GM04503 (cell line): ENCODE data around the gene CMTM2.
"Not testable (repeated sequence)": the region's sequence is repeated elsewhere in the genome, so short reads cannot be mapped to it uniquely, and the experiment has no call there.

Experiments
- DNase-seq: peaks from one replicate; pipeline ENCODE4 v3.0.0-alpha.2; 2012; ENCODE audit warnings: low read depth

The CMTM2 gene

DNA sequence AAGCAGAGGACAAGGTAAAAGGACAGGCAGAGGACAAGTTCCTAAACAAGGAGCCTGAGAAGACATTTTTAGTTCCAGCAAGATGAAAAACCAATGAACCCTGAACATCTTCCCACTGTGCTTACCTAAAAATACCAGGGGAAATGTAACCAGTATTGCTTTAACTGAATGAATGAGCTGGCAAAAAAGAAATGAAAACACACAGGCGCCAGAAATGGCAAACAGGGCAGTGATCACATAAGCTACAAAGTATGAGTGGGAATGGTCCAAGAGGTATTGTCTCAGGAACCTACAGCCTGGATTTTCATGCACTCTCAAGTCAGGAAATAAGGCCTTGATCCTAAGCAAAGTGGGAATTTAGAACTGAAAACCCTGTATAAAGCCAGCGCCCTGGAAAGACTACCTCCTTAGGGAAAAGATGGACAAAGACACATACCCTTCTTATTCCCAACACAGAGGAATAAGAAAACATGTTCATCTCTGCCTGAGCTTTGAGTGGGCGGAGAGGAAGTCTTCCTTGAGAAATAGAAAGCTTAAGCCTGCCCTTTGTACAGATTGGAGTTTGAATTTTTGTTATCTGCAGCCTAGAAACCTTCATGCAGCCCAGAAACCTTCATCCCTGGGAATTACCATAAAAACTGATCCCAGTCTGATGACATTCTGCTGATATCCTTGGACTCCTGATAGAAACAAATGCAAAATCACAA, 2.1 kb downstream of the CMTM2 start:
- DNase-seq, result no peak

DNA sequence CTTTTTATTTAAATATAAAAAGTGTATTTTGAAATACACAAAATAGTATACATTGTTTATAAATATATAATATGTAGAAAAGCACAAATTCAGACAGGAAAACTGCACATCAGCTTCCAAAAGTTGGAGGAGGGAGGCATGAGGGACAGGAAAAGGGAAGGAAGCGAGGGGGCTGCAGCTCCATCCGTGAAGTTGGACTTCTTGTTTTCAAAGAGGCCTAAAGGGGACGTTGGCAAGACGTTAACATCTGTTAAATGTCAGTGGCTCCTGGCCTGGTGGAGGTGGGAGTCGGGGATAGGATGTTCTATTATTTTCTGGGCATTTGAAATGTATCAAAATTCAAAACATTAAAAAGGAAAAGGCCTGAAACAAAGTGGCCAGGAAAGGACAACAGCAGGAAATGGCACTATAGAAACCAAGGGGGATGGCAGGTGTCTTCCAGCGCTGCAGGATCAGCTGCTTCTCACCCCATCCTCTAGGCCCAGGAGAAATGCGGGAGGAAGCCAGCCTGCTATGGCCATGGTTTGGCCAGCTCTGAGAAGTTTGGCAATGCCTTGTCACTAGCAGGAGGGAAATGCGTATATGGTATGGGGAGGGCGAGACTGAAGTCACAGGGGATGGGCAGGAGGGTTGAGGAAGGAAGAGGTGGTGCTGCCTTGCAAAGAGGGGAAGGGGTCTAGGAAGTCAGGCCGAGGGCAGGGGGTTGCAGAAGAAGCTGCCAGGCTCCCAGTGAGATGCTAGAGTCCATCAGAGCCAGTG, 6.4 kb downstream of the CMTM2 start:
- no peak for DNase-seq

DNA sequence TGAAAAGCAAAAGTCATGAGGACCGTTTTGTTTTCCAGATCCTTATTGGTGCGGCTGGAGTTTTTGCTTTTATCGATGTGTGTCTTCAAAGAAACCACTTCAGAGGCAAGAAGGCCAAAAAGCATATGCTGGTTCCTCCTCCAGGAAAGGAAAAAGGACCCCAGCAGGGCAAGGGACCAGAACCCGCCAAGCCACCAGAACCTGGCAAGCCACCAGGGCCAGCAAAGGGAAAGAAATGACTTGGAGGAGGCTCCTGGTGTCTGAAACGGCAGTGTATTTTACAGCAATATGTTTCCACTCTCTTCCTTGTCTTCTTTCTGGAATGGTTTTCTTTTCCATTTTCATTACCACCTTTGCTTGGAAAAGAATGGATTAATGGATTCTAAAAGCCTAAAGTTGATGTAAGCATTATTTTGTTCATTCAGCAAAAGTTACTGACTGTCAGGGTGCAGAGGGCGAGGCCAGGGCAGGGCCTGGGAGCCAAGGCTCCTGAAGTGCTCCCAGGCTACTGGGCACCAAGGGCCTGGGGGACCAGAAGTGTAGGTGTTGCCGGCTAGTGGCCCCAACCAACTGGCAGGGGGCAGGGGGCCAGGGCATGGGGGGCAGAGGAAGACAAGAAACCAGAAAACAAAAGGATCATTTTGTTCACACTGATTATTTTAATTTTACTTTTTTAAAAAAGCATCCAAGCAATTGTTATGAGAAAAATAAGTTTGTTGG, 8.8 kb downstream of the CMTM2 start:
- DNase-seq, result no peak

DNA sequence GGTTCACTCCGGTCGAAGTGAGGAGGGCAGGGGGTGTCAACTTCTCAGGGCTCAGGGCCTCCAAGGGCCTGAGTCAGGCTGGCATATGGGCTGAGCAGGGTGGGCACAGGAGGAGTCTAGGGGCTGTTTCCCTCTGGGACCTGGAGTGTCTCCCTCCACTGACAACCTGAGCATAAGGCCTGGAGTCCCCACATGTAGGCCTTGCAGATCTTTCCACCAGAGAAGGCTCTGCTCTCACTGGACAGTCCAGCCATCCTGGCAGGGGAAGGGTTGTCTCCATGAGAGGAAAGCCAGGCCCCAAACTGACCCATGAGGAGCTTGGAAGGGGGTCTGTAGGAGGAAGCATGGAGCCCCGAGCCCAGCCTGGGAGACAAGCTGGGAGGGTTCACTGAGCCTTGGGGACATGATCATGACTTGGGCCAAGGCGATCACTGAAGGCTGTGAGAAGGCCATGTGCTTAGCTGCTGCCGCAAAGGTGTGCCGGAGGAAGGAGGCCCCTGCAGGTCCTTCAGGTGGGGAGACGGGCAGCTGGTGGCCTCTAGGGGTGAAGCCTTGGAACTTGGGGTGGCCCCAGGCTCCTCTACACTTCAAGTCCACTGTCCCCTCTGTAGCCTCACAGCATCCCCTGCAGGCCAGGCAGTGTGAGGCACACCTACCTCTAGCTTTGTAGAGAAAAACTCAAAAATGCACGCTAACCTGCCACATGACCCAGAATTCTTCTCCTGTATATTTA, 9.9 kb downstream of the CMTM2 start:
- no peak for DNase-seq

DNA sequence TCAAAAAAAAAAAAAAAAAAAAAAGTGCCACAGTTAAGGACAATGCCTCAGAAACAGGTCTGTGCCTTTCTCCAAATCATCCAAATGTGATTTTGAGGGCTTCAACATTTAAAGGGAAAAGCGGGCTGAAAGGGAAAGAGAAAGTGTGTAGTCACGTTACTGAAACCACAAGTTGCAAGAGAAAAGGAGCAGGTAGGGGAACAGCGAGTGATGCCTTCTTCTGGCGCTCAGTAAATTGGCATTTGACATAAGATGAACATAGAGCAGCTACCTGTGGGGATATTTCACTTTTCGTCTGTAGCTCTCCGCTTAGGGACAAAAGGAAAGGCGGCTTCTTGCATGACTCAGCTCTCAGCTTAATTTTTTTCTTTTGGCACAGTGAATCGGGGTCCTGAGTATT, 11.1 kb downstream of the CMTM2 start:
- DNase-seq, result no peak

DNA sequence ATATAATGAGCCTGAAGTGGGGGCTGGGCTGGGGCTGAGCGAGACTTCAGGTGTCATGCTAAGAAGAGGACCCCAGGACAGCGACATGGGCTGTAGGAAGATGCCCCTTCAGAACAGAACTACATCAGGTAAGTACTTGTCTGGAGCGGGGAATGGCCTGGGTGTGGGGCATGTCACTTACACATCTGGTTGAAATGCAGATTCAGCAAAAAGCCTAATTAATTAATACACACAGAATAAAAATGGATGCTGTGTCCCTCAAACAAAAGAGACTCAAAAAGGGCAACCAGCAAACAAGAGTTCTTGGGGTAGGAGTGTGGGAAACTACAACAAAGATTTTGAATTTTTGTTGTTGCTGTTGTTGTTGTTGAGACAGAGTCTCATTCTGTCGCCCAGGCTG, 11.8 kb downstream of the CMTM2 start:
- no peak for DNase-seq

DNA sequence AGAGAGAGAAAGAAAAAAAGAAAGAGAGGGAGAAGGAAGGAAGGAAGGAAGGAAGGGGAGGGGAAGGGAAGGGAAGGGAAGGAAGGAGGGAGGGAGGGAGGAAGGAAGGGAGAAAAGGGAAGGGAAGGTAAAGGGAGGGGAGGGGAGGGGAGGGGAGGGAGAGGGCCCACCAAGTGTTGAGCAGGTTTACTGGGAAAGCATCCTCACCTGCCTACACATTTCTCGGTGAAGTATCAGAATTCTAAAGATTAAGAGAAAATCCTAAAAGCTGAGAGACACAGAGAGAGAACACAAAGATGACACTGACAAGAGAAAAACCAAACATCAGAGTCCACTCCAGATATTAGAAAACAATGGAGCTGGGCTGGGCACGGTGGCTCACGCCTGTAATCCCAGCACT, 13.0 kb downstream of the CMTM2 start:
- DNase-seq, result no peak

DNA sequence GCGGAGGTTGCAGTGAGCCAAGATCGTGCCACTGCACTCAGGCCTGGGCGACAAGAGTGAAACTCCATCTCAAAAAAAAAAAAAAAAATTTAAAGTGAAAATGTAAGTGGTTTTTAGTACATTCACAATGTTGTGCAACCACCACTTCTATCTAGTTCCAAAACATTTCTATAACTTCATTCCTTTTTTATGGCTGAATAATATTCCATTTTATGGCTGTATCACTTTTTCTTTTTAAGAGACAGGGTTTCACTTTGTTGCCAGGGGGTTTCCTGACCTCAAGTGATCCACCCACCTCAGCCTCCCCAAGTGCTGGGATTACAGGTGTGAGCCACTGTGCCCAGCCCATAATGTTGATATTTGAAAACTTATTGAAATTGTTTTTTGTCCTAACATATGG, 13.6 kb downstream of the CMTM2 start:
- DNase-seq, result no peak

DNA sequence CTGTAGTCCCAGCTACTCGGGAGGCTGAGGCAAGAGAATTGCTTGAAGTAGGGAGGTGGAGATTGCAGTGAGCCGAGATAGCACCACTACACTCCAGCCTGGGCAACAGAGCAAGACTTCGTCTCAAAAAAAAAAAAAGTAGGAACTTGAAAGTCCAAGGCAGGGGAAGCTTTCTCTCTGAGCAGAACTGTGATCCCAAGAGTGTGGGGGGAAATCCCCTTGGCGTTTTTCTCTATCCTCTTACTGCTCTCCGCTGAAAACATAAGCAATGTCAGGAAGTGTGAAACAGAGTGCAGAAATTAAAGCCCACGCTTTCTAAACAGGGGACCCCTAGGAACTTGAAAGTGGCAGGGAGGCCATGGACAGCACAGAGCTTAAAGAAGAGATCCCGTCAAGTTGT, 15.5 kb downstream of the CMTM2 start:
- DNase-seq, result no peak

DNA sequence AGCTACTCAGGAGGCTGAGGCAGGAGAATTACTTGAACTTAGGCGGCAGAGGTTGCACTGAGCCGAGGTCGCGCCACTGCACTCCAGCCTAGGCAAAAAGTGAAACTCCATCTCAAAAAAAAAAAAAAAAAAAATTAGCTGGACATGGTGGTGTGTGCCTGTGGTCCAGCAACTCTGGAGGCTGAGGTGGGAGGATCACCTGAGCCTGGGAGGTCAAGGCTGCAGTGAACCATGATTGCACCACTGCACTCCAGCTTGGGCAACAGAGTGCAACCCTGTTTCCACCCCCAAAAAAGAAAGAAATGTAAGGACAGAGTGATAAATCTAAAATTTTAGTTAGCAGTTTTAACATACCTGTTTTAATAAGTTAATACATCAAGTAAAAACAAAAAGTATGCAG, 17.3 kb downstream of the CMTM2 start:
- not testable (repeated sequence) for DNase-seq

DNA sequence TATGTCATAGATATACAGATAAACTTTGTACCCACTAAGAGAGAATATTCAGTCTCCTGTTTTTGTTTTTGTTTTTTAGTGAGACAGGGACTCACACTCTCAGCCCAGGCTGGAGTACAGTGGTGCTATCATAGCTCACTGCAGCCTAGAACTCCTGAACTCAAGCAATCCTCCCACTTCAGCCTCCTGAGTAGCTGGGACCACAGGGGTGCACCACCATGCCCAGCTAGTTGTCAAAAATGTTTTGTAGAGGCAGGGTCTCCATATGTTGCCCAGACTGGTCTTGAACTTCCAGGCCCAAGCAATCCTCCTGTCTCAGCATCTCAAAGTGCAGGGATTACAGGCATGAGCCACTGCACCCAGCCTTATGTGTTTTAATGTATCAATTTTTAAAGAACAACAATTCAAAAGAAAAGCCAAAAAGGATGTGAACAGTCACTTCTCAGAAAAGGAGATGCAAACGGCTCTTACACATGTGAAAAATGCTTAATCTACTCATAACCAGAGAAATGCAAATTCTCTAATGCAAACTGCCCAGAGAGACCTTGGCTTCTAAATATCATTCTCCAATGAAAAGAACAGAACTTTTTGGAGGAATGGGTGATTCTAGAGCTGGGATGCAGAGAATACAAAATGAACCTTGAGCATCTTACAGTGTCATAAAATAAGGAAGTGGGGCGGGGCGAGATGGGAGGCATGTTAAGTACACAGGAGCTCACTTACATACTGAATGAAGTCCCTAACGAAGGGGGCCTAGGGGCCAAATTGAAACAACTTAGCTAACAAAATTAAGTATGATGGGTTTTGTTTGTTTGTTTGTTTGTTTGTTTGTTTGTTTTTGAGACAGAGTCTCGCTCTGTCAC, 18.0 kb downstream of the CMTM2 start:
- DNase-seq, result no peak

DNA sequence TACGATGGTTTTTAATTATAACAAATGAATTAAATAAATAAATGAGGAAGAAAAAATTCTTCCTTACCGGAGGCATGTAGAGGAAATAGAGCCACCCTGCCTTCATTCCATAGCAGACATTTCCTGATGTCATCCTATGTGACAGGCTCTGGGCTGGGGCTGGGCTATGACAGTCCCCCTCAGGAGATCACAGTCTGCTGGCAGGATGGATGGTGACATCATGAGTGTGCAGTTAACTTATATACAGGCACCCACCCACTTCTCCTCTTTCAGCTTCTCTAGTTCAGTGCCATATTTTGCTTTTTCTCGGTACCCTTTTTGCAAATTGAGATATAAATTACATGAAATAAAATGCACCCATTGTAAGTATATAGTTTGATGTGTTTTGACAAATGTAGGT, 18.8 kb downstream of the CMTM2 start:
- DNase-seq, result no peak

DNA sequence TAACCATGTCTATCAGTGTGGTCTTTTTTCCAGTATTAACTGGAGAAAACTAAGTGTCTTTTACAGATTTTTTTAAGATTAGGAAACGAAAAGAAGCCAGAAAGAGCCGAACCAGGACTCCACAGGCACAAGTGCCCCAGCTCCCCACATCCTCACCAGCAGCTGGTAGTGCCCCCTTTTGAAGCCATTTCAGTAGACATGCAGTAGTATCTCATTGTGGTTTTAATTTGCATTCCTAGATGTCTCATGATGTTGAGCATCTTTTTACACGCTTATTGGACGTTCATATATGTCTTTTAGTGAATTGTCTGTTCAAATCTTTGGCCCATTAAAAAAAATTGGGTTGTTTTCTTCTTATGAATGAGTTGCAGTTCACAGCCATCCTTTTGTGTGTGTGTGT, 20.5 kb downstream of the CMTM2 start:
- no peak for DNase-seq

DNA sequence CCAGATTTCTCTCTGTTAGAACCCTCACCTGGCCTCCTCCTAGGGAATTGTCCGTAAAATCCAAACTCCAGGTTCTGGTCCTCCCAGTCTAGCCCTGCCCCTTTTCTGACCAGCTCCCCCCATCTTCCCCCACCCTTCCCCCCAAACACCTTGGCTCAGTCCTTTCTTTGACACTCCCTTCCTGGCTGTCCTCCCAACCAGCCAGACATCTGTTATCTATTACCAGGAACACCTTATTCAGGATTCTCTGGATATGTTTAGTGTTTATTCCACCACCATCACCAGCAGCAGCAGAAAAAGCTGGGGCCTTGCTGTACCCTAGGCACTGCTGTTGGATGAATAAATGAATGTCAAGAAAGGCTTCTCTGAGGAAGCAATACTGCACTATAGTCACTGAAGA, 21.2 kb downstream of the CMTM2 start:
- no peak for DNase-seq

DNA sequence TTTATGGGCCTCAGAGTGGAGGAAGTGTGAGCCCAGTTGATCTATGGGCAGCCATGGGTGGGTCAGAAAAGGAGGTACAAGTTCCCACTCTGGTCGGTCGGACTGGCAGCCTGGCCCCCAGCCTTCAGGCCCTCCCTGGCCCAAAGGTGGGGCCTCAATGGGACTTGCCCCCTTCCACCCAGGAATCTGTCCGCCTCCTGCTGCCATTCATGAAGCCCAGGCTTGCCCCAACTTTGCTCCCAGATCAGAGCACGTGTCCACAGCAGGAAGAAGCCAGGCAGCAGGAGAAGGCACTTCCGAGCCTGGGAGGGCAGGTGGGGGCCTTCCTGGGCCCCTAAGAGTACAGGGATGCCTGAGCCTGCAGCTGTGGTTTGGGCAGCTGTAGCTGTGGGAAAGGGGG, 22.2 kb downstream of the CMTM2 start:
- DNase-seq, result no peak

DNA sequence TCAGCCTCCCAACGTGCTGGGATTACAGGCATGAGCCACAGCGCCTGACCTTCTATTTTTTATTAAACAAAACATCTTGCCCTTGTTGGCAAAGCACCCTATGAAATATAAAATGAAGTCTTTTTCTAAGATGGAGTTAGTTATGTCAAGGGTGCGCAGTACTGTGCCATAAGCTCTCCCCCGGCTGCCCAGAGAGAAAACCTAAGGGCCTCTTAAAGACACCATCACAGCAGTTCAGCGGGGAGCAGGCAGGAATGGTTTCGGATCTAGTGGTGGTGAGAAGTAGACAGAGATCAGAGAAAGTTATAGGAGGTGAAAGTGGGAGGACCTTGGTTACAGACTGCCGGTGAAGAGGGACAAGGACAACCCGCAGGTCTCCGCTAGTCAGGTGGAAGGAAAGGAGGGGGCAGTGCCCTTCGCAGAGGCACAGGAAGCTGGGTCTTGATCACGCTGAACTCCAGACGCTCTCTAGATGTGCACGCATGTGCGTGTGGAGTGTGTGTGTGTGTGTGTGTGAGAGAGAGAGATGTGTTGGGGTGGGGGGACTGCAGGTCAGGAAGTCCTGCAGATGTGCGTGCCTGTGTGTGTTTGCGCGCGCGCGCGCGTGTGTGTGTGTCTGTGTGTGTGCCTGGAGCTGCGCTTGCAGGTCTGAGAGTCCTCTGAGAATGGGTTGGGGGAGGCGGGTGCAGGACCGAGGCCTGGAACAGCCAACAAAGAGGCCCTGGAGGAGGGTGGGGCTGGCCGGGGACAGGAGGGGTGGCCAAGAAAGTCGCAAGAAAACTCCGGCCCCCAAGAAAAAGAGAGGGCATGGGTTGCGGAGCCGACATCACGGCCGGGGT, 24.5 kb downstream of the CMTM2 start:
- DNase-seq, result no peak

DNA sequence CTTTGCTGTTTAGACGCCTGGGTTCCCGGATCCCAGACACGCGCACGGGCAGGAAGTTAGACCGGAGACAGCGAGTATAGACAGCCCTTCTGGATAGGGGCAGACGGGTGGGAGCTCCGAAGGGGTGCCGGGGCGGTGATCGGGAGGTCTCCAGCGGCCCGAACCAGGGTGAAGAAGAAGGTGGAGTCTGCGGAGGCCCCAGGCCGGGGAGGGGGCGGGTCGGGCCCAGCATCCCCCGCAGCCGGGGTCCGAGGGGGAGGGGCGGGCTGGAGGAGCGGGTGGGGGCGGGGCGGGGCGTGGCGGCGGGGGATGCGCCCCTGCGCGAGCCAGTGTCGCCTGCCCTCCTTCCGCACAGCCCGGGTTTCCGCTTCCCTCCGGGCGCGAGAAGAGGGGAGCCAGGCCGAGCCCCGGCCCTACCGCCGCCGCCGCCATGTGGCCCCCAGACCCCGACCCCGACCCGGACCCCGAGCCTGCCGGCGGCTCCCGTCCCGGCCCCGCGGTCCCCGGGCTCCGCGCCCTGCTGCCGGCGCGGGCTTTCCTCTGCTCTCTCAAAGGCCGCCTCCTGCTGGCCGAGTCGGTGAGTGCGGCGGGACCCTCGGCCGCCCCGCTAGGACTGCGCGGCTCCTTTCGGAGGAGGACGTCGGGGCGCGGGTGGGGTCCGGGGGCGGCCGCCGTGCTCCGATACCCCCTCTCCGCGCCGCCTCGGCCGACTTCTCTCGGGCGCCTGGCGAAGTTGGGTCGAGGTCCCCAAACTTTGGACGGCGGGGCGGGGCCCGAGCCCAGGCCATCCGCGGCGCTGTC, 25.3 kb downstream of the CMTM2 start, which contains the start of gene CMTM3:
TSS of gene CMTM3 (plus strand) at position 329 of the 801 bp plus-strand sequence. CDS start at position 431, 102 bp downstream.
- DNase-seq, result no peak

DNA sequence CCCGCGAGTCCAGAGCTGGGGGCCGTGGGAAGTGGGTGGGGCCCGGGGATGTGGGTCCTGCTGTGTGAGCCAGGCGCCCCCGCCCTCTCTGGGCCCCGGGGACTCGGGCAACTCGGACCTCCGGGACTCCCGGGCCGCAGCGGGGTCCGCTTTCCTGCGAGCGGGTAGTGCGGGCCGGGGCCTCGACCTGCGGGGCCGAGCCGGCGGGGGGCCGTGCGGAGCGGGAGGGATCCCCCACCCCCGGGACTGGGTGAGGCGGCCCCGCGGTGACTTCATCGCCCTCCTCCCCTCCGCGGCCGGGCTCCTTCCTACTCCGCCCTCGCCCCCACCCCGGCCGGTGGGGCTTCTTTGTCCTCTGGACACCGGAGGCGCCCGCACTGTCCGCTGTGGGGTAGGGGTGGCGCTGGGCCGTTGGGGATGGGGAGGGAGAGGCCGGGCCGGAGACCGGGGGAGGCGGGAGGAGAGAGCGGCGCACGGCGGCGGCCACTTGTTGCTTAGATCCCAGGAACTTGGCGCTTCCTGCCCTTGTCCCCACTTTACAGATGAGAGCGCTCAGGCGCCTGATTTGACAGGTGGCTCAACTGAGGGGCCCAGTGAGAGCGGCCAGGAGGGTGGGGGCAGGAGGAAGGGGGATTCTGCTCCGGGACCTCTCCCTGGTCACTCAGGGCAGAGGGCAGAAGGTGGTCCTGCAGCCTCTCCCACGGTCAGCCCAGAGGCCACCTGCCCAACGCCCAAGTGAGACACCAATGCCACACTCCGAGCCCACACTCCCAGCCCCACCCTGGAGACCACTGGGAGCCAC, 26.1 kb downstream of the CMTM2 start:
- no peak for DNase-seq
